HG03460 (cell line): Measurements from ENCODE around the gene EOGT.

Experiments used
- ATAC-seq: cut with Tn5 transposase; IDR thresholded peaks from one replicate; pipeline ENCODE4 v1.9.1; 2021; ENCODE audit not compliant: unreplicated experiment

The EOGT gene

GRCh38 chr3:69013253-69014021 is at the start of gene EOGT:
TSS of gene EOGT (minus strand) at chr3:69013684. CDS start at chr3:69009846, 3,838 bp downstream.
- ATAC-seq, result peak; percentile 79

GRCh38 chr3:69059688-69060087 is 46.2 kb upstream of the EOGT start:
- ATAC-seq, result no peak

- no peak for ATAC-seq
Observed at GRCh38 chr3:69058947-69059224, 45.4 kb upstream of the EOGT start.

- ATAC-seq, result peak; percentile 100
Observed at GRCh38 chr3:69058180-69058946, 44.9 kb upstream of the EOGT start.

GRCh38 chr3:69052472-69052898 is 39.0 kb upstream of the EOGT start:
- peak; percentile 1 for ATAC-seq

GRCh38 chr3:69051756-69052471 is 38.4 kb upstream of the EOGT start, which contains the start of gene TMF1:
TSS of gene TMF1 (minus strand) at chr3:69052333. CDS start at chr3:69052086, 247 bp downstream.
- peak; percentile 98 for ATAC-seq

GRCh38 chr3:69048990-69049389 is 35.5 kb upstream of the EOGT start:
- no peak for ATAC-seq

GRCh38 chr3:69044608-69045007 is 31.1 kb upstream of the EOGT start:
- ATAC-seq, result no peak

- ATAC-seq, result no peak
Observed at GRCh38 chr3:69033470-69033869, 20.0 kb upstream of the EOGT start.

GRCh38 chr3:69032737-69033136 is 19.3 kb upstream of the EOGT start:
- ATAC-seq, result no peak

GRCh38 chr3:69032142-69032541 is 18.7 kb upstream of the EOGT start:
- ATAC-seq, result no peak

GRCh38 chr3:69031635-69032034 is 18.2 kb upstream of the EOGT start:
- no peak for ATAC-seq

- no peak for ATAC-seq
Observed at GRCh38 chr3:69020857-69021256, 7.4 kb upstream of the EOGT start.

- no peak for ATAC-seq
Observed at GRCh38 chr3:69020424-69020823, 6.9 kb upstream of the EOGT start.

- ATAC-seq, result no peak
Observed at GRCh38 chr3:69016901-69017300, 3.4 kb upstream of the EOGT start.

GRCh38 chr3:69016102-69016501 is 2.6 kb upstream of the EOGT start:
- ATAC-seq, result no peak

- ATAC-seq, result no peak
Observed at GRCh38 chr3:69014022-69014580, 617 bp upstream of the EOGT start.

GRCh38 chr3:69012800-69013252 is 658 bp downstream of the EOGT start:
- ATAC-seq, result peak; percentile 44

- no peak for ATAC-seq
Observed at GRCh38 chr3:69012100-69012799, 1.2 kb downstream of the EOGT start.

- no peak for ATAC-seq
Observed at GRCh38 chr3:69011096-69011730, 2.3 kb downstream of the EOGT start.
